SU-DHL-6 (cell line): ENCODE data around the gene KRTAP10-10.

Experiments
- CTCF ChIP-seq: fragments of 200-600 bp; sonication (generic); IDR thresholded peaks from one replicate; pipeline ENCODE4 v1.5.1; 2017; ENCODE audit warnings: antibody characterized with exemption, mild to moderate bottlenecking, low read length, moderate library complexity; ENCODE audit not compliant: insufficient read depth, poor library complexity, severe bottlenecking
- EZH2phosphoT487 ChIP-seq: fragments of 200-600 bp; sonication (generic), shearing (Covaris generic); conservative IDR thresholded peaks from 2 replicates; pipeline ENCODE4 v1.6.1; 2018; ENCODE audit warnings: mild to moderate bottlenecking, antibody characterized with exemption, low read length, moderate library complexity, mixed read lengths

GRCh38 chr21:44682580-44683151 is 45.5 kb downstream of the KRTAP10-10 start:
- no peak for TF ChIP-seq CTCF
- TF ChIP-seq EZH2phosphoT487 = no peak
